HL-60 (cell line): ENCODE data around the gene MT1B.

ENCODE experiments used
- POLR2AphosphoS5 ChIP-seq: IDR thresholded peaks from 2 replicates; pipeline ENCODE4 v1.6.1; 2012; ENCODE audit warnings: low read depth
- TF ChIP-seq, protein P1 (sequence below): IDR thresholded peaks from one replicate; pipeline ENCODE4 v1.5.1; 2011; ENCODE audit warnings: low read length, control low read depth, inconsistent platforms; ENCODE audit not compliant: insufficient read depth

DNA sequence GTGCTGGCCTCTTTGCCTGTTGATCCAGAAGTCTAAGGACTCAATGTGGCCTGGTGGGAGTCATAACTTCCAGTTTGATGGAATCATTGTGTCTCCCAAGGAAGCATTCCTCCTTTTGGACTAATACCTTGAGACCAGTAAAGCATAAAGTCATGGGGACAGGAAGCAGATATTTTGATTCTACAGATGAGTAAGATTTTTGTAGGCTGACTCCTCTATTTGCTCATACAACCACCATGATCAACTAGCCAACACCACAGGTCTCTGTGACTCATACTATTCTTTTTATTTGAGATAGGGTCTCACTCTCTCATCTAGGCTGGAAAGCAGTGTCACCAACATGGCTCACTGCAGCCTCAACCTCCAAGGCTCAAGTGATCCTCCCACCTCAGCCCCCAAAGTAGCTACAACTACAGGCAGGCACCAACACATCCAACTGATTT lies 37.1 kb upstream of the MT1B start:
- TF ChIP-seq POLR2AphosphoS5 = no peak
- TF ChIP-seq, protein P1, sequence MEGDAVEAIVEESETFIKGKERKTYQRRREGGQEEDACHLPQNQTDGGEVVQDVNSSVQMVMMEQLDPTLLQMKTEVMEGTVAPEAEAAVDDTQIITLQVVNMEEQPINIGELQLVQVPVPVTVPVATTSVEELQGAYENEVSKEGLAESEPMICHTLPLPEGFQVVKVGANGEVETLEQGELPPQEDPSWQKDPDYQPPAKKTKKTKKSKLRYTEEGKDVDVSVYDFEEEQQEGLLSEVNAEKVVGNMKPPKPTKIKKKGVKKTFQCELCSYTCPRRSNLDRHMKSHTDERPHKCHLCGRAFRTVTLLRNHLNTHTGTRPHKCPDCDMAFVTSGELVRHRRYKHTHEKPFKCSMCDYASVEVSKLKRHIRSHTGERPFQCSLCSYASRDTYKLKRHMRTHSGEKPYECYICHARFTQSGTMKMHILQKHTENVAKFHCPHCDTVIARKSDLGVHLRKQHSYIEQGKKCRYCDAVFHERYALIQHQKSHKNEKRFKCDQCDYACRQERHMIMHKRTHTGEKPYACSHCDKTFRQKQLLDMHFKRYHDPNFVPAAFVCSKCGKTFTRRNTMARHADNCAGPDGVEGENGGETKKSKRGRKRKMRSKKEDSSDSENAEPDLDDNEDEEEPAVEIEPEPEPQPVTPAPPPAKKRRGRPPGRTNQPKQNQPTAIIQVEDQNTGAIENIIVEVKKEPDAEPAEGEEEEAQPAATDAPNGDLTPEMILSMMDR = no peak
